HG03575 (cell line): ENCODE results near the gene ANG.
"Not testable (repeated sequence)": the region's sequence is repeated elsewhere in the genome, so short reads cannot be mapped to it uniquely, and the experiment has no call there.

Experiments used
- ATAC-seq: cut with Tn5 transposase; IDR thresholded peaks from one replicate; pipeline ENCODE4 v1.9.1; 2021; ENCODE audit not compliant: unreplicated experiment, insufficient number of reproducible peaks, low FRiP score; ENCODE audit errors: extremely low read depth

ANG gene

GRCh38 chr14:20732477-20732876, 43.9 kb downstream of the ANG start:
- ATAC-seq = no peak

- ATAC-seq = no peak
These were observed 44.5 kb downstream of the ANG start for GRCh38 chr14:20732979-20733635.

- ATAC-seq = no peak
These were observed 45.3 kb downstream of the ANG start for GRCh38 chr14:20733684-20734429.

GRCh38 chr14:20734430-20734806, 45.9 kb downstream of the ANG start:
- ATAC-seq = no peak

- not testable (repeated sequence) for ATAC-seq
These were observed 49.7 kb downstream of the ANG start for GRCh38 chr14:20738292-20738691.

- no peak for ATAC-seq
These were observed 53.6 kb downstream of the ANG start for GRCh38 chr14:20742132-20742531.

GRCh38 chr14:20743556-20743955, 55.0 kb downstream of the ANG start:
- ATAC-seq = no peak
